Activated CD8-positive, alpha-beta T cell treated with anti-CD3 and anti-CD28 coated beads for 36 hours (primary cell): Measurements from ENCODE around the gene SERTAD1. TPM values are rescaled to one million over a fixed set of nuclear protein-coding genes. Genes with fewer than 3 reads are reported as not detected.

Source experiments
- ATAC-seq: fragments of 200-7000 bp; cut with Tn5 transposase; one replicate; pipeline ENCODE4 v1.10.0; 2021; ENCODE audit warnings: mild to moderate bottlenecking, moderate library complexity
- CTCF ChIA-PET: fragments of 350-600 bp; sonication (Branson Sonifier 250); formaldehyde crosslinking; loops from one replicate; lab custom pipeline; 2021; ENCODE audit warnings: antibody characterized with exemption; lab: Charles Lee
- POLR2A ChIA-PET: fragments of 350-600 bp; sonication (Branson Sonifier 250); formaldehyde crosslinking; loops from one replicate; lab custom pipeline; 2021; ENCODE audit warnings: antibody characterized with exemption; lab: Charles Lee
- DNase-seq: peaks from one replicate; pipeline ENCODE4 v3.0.0-alpha.2; 2020
- H3K27ac Mint-ChIP-seq: one replicate; pipeline ENCODE4 v1.8.0; 2021; ENCODE audit warnings: mild to moderate bottlenecking, mixed read lengths
- H3K27me3 Mint-ChIP-seq: one replicate; pipeline ENCODE4 v1.8.0; 2021; ENCODE audit warnings: mixed read lengths
- H3K36me3 Mint-ChIP-seq: one replicate; pipeline ENCODE4 v1.8.0; 2021; ENCODE audit warnings: low read depth, mixed read lengths
- H3K4me1 Mint-ChIP-seq: one replicate; pipeline ENCODE4 v1.8.0; 2021; ENCODE audit warnings: low read depth, mixed read lengths
- H3K4me3 Mint-ChIP-seq: one replicate; pipeline ENCODE4 v1.8.0; 2021; ENCODE audit warnings: mild to moderate bottlenecking, moderate library complexity, mixed read lengths
- H3K9me3 Mint-ChIP-seq: one replicate; pipeline ENCODE4 v1.8.0; 2021; ENCODE audit warnings: mixed read lengths
- intact Hi-C: fragments of 100-400 bp; cut with micrococcal nuclease; formaldehyde crosslinking; loops from one replicate; pipeline ENCODE4 v1.10.0; 2022
- total RNA-seq, 2 experiments: library from RNA; stranded (reverse); gene quantifications; one replicate each; pipeline ENCODE4 v1.2.3, GENCODE V29; 2021
- TF ChIP-seq, protein P1 (sequence below): fragments of 200-600 bp; IDR thresholded peaks from one replicate; pipeline ENCODE4 v1.8.0; 2022; ENCODE audit warnings: antibody characterized with exemption, mild to moderate bottlenecking

The SERTAD1 gene
- total RNA-seq, 2 experiments from 2014 or later, result 15.5 to 17.2 TPM

GRCh38 chr19:40383668-40384248, 42.0 kb downstream of the SERTAD1 start:
- CTCF ChIA-PET, result no interaction called here
- Mint-ChIP-seq H3K27me3 (no peaks in the 10 kb centered on the region), H3K27ac (no peak overlapping the region), H3K9me3 (no peaks in the 10 kb centered on the region), H3K4me3 (no peak overlapping the region), H3K36me3 (no peaks in the 10 kb centered on the region), H3K4me1 (no peaks in the 10 kb centered on the region)
- no peak for DNase-seq
- intact Hi-C loops, result no loop called here
- TF ChIP-seq, protein P1, sequence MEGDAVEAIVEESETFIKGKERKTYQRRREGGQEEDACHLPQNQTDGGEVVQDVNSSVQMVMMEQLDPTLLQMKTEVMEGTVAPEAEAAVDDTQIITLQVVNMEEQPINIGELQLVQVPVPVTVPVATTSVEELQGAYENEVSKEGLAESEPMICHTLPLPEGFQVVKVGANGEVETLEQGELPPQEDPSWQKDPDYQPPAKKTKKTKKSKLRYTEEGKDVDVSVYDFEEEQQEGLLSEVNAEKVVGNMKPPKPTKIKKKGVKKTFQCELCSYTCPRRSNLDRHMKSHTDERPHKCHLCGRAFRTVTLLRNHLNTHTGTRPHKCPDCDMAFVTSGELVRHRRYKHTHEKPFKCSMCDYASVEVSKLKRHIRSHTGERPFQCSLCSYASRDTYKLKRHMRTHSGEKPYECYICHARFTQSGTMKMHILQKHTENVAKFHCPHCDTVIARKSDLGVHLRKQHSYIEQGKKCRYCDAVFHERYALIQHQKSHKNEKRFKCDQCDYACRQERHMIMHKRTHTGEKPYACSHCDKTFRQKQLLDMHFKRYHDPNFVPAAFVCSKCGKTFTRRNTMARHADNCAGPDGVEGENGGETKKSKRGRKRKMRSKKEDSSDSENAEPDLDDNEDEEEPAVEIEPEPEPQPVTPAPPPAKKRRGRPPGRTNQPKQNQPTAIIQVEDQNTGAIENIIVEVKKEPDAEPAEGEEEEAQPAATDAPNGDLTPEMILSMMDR, result no peak
- POLR2A ChIA-PET, result no interaction called here
- no peak for ATAC-seq

DNA sequence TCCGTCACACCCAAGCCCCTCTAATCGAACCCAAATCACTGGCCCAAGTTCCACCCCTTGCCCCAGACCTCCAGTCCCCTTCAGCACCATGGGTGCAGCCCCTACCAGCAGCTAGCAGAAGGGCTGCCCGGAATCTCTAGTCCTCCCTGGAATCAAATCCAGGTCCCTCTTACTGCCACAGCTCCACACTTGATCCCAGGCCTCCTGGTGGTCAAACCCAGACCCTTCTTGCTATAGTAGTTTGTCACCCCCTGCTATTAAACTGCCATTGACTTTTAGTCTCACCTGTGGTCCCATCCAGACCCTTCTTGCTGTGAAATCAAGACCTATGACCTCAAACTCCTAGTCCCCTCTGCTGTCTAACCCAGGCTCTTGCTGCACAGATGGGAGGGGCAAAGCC, 44.5 kb downstream of the SERTAD1 start:
- no peaks in the 10 kb centered on the region for H3K9me3 Mint-ChIP-seq
- POLR2A ChIA-PET, result interaction anchor here (0.9 kb wide), 1 partner anchor 24 kb away, joined by 3 read pairs; no protein-coding TSS in a partner anchor
- H3K4me1 Mint-ChIP-seq, result no peaks in the 10 kb centered on the region
- H3K4me3 Mint-ChIP-seq, result no peak overlapping the region
- CTCF ChIA-PET, result no interaction called here
- DNase-seq (no peak), ATAC-seq (no peak)
- no peaks in the 10 kb centered on the region for H3K36me3 Mint-ChIP-seq
- H3K27ac Mint-ChIP-seq, result no peak overlapping the region
- TF ChIP-seq, protein P1, result no peak
- intact Hi-C loops, result no loop called here
- no peaks in the 10 kb centered on the region for H3K27me3 Mint-ChIP-seq

- H3K9me3 Mint-ChIP-seq, result no peaks in the 10 kb centered on the region
Observed at GRCh38 chr19:40380199-40381037, 45.4 kb downstream of the SERTAD1 start.

DNA sequence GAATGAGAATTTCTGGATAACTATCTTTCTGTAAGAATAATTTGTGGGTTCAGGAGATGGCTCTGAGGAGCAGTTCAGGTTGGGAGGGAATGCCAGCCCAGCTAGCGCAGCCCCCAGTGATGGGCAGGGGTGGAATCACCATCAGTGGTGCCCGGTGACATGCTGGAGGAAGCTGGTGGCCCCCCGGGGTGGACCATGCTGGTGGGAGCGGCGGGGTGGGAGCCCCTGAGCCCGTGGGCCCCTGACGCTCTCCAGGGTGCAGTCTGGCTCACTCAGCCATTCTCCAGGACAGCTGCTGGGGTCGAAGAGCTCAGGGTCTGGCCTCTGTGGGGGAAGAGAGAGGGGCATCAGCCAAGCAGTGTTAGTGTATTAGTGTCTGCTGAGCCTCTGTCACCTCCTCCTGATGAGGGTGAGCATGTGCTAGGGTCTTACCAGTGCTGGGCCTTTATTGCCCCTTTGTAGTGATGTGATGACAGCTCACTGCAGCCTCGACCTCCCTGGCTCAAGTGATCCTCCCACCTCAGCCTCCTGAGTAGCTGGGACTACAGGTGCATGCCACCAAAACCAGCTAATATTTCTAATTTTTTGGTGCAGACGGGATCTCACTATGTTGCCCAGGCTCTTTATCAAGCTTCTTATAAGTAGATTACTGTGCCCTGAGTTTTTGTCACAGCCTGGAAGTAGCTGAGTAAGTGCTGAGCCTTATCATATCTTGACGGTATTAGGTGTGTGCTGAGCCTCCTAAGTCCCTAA, 46.2 kb downstream of the SERTAD1 start:
- CTCF ChIA-PET, result interaction anchor here (1.4 kb wide), 1 partner anchor 74 kb away, joined by 6 read pairs; no protein-coding TSS in a partner anchor
- no peak for ATAC-seq

More at GRCh38 chr19:40380199-40381037, 45.4 kb downstream of the SERTAD1 start:
- ATAC-seq (no peak), DNase-seq (no peak)
- POLR2A ChIA-PET, result interaction anchor here (0.9 kb wide), 1 partner anchor 23 kb away, joined by 3 read pairs; no protein-coding TSS in a partner anchor
- Mint-ChIP-seq H3K4me3 (no peak overlapping the region), H3K27ac (no peak overlapping the region), H3K36me3 (no peaks in the 10 kb centered on the region), H3K27me3 (no peaks in the 10 kb centered on the region), H3K4me1 (no peaks in the 10 kb centered on the region)
- CTCF ChIA-PET, result interaction anchor here (1.4 kb wide), 1 partner anchor 75 kb away, joined by 6 read pairs; no protein-coding TSS in a partner anchor
- TF ChIP-seq, protein P1, result no peak
- intact Hi-C loops, result no loop called here

More for the DNA sequence above, 46.2 kb downstream of the SERTAD1 start:
- DNase-seq, result no peak
- intact Hi-C loops, result no loop called here
- H3K27me3 Mint-ChIP-seq, result no peaks in the 10 kb centered on the region
- peaks cover 4% of the 10 kb centered on the region for H3K4me1 Mint-ChIP-seq
- no peaks in the 10 kb centered on the region for H3K9me3 Mint-ChIP-seq
- POLR2A ChIA-PET, result no interaction called here
- no peak overlapping the region for H3K4me3 Mint-ChIP-seq
- H3K36me3 Mint-ChIP-seq, result peaks cover under 1% of the 10 kb centered on the region
- H3K27ac Mint-ChIP-seq, result no peak overlapping the region
- TF ChIP-seq, protein P1, result no peak
